Heart left ventricle (tissue), 16 donors: Measurements from ENCODE around the gene IRS1. TPM values are rescaled to one million over a fixed set of nuclear protein-coding genes. Genes with fewer than 3 reads are reported as not detected.
A peak's percentile ranks its signal among the peaks of the same experiment; 100 is the strongest.

Experiments used
- ATAC-seq, 4 donors: fragments of 200-7000 bp; cut with Tn5 transposase; one replicate each; pipeline ENCODE4 v1.9.1; 2020 to 2022; ENCODE audit warnings: moderate library complexity in 4 of 4, mild to moderate bottlenecking in 3 of 4, moderate number of reproducible peaks in 1 of 4
- DNase-seq, 5 donors: peaks; one replicate each; pipeline ENCODE4 v3.0.0-alpha.2; 2020
- H3K27ac ChIP-seq, 12 donors: fragments of 200-600 bp; sonication (generic) in 4 of 12; one replicate each; pipeline versions ENCODE4 v1.5.0 to v1.8.0; 2016 to 2022; ENCODE audit warnings: mild to moderate bottlenecking in 2 of 12
- H3K27me3 ChIP-seq, 9 donors: fragments of 200-600 bp; sonication (generic) in 2 of 9; one replicate each; pipeline versions ENCODE4 v1.5.1 to v1.8.0; 2016 to 2022; ENCODE audit warnings: mild to moderate bottlenecking in 3 of 9
- H3K36me3 ChIP-seq, 9 donors: fragments of 200-600 bp; sonication (generic) in 2 of 9; one replicate each; pipeline versions ENCODE4 v1.5.0 to v1.8.0; 2018 to 2022; ENCODE audit warnings: mild to moderate bottlenecking in 2 of 9
- H3K4me1 ChIP-seq, 12 donors: fragments of 200-600 bp; sonication (generic) in 4 of 12; one replicate each; pipeline versions ENCODE4 v1.5.0 to v1.8.0; 2016 to 2022; ENCODE audit warnings: mild to moderate bottlenecking in 3 of 12
- H3K4me3 ChIP-seq, 12 donors: fragments of 200-600 bp; sonication (generic) in 4 of 12; one replicate each; pipeline versions ENCODE4 v1.5.0 to v1.8.0; 2017 to 2022; ENCODE audit warnings: mild to moderate bottlenecking in 9 of 12, moderate library complexity in 4 of 12
- H3K9me3 ChIP-seq, 12 donors: fragments of 200-600 bp; sonication (generic) in 4 of 12; one replicate each; pipeline versions ENCODE4 v1.5.0 to v1.8.0; 2016 to 2022; ENCODE audit warnings: mild to moderate bottlenecking in 1 of 12
- POLR2A ChIP-seq, 2 donors: fragments of 450-650 bp; IDR thresholded peaks; one replicate each; pipeline ENCODE4 v1.6.1; 2017; ENCODE audit warnings: antibody characterized with exemption in 2 of 2, mild to moderate bottlenecking in 2 of 2, moderate library complexity in 2 of 2
- WGBS, 4 donors: extraction: QIAGEN DNeasy Blood & Tissue Kit in 2 of 4; methylation state at CpG; one replicate each; pipeline versions ENCODE4 v1.1.5 to v1.1.7; 2013 to 2018; 5-methylcytosine and 5-hydroxymethylcytosine counted together
- intact Hi-C, 10 donors: fragments of 100-400 bp; cut with DNase I; formaldehyde crosslinking; loops; one replicate each; pipeline versions ENCODE4 v1.11.1 to v1.14.2; 2022
- polyA plus RNA-seq, 2 donors: library from polyadenylated mRNA; stranded (reverse); fragments of 200-250 nt; gene quantifications; one replicate each; pipeline ENCODE4 v1.2.3, GENCODE V29; 2013
- total RNA-seq, 9 donors: library from RNA; depleted of rRNA in 2 of 9; stranded (reverse); fragments of >200 nt in 2 of 9; fragmentation: NEBNext Ultra II Directional in 3 of 9; extraction: Animal tissue kit (Norgen Biotek cat#: 25700) in 3 of 9; gene quantifications; one replicate each; pipeline versions ENCODE4 v1.1.0 to v1.2.4, GENCODE V29; 2016 to 2023
- TF ChIP-seq, protein P1 (sequence below), 12 donors: fragments of 200-600 bp; sonication (generic) in 4 of 12; IDR thresholded peaks; one replicate each; pipeline versions ENCODE4 v1.5.0 to v1.8.0; 2018 to 2022; ENCODE audit warnings: antibody characterized with exemption in 12 of 12, mild to moderate bottlenecking in 5 of 12
- donor health status: ischemic (EF 13 %, LVEDD 7.1; RV severe dilation, severe dysfunction).
- donor health status: healthy with polysubstance abuse.
- donor health status: DM: no; HTN: yes; CAD: no.
- donor health status: DM: no; HTN: no; CAD: no.
- donor health status: ischemic (EF 25% LVEDD 6.9; RV normal size, moderate dysfunction).
- donor health status: ischemic (EF 25% LVEDD 5.7; RV mildly dilated, moderate dysfunction).
- donor health status: healthy.
- donor health status: DM: yes; HTN: yes; CAD: no.
- donor health status: ischemic (EF 35%, LVEDD 5.7; RV mildly dilated, moderate dysfunction).
- donor health status: nonischemic (EF 11% LVEDD 7.7; RV severe dilation, severe dysfunction).
- donor health status: DM: yes; HTN: yes; CAD: no.
- donor health status: PGD.
- donor health status: ischemic (EF 29% LVEDD 5.4; RV normal size, mild dysfunction).
- donor health status: nonischemic (EF 23%, LVEDD 6.1; RV moderate dilation, normal function).

IRS1 gene
- total and polyA plus RNA-seq, 11 donors: 5.0 to 45.8 (median 15.7) TPM

GRCh38 chr2:226743915-226744314, 55.7 kb downstream of the IRS1 start:
- H3K4me1 ChIP-seq: peaks cover 6 to 65% (median 33%) of the 10 kb centered on the region in 12 donors
- H3K4me3 ChIP-seq: no peak overlapping the region
- peak overlapping the region in 1 of 12 donors; percentile 84 for H3K27ac ChIP-seq
- no peaks in the 10 kb centered on the region for H3K9me3 ChIP-seq
- DNase-seq (no peak), ATAC-seq (no peak)
- TF ChIP-seq POLR2A (IDR thresholded peaks at IDR 0.05): no peak
- H3K36me3 ChIP-seq: peaks cover 0 to under 1% (median 0%) of the 10 kb centered on the region in 9 donors
- H3K27me3 ChIP-seq: no peaks in the 10 kb centered on the region
- 70 to 75% (median 73%) methylated on average over 4 of the region's 4 CpGs for WGBS, 4 donors
- intact Hi-C loops: loop anchor here in 2 of 10 donors (2.0 to 5.0 kb wide), 2 partner anchors 15 to 53 kb away; partner anchors contain the start of gene IRS1 (in 1 of the 2)

DNA sequence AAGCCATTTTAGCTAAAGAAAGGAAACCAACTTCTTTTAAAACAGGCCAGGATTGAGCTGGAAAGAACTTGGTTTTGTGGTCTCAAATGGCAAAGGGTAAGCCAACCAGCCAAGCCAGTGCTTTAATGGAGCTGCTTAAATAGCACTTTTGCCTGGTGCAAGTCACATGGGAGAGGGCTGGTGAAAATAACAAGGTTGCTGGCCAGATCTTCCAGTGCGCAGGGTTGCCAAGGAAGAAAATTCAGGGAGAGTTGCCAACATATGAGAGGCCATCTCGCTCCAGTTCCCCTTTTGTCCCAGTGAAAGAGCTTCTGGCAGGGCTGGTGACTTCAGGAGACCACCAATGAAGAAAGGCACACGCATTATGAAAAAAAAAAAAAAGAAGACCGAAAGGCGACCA, 57.3 kb downstream of the IRS1 start:
- H3K36me3 ChIP-seq: no peaks in the 10 kb centered on the region
- TF ChIP-seq POLR2A (IDR thresholded peaks at IDR 0.05): no peak
- TF ChIP-seq, protein P1, sequence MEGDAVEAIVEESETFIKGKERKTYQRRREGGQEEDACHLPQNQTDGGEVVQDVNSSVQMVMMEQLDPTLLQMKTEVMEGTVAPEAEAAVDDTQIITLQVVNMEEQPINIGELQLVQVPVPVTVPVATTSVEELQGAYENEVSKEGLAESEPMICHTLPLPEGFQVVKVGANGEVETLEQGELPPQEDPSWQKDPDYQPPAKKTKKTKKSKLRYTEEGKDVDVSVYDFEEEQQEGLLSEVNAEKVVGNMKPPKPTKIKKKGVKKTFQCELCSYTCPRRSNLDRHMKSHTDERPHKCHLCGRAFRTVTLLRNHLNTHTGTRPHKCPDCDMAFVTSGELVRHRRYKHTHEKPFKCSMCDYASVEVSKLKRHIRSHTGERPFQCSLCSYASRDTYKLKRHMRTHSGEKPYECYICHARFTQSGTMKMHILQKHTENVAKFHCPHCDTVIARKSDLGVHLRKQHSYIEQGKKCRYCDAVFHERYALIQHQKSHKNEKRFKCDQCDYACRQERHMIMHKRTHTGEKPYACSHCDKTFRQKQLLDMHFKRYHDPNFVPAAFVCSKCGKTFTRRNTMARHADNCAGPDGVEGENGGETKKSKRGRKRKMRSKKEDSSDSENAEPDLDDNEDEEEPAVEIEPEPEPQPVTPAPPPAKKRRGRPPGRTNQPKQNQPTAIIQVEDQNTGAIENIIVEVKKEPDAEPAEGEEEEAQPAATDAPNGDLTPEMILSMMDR (IDR thresholded peaks at IDR 0.05): no peak
- intact Hi-C loops: loop anchor here in 2 of 10 donors (2.0 to 5.0 kb wide), 2 partner anchors 16 to 55 kb away; partner anchors contain the start of gene IRS1 (in 1 of the 2)
- no peak overlapping the region for H3K4me3 ChIP-seq
- peak overlapping the region; percentile 58 to 88 (median 74) for H3K27ac ChIP-seq
- WGBS, 4 donors: 23 to 38% (median 32%) methylated on average over 5 of the region's 5 CpGs
- ATAC-seq: peak; percentile 84 to 92 (median 89)
- DNase-seq: peak in 4 of 5 donors; percentile 61 to 73 (median 64)
- H3K4me1 ChIP-seq: peaks cover 8 to 77% (median 41%) of the 10 kb centered on the region in 12 donors
- H3K27me3 ChIP-seq: no peaks in the 10 kb centered on the region
- no peaks in the 10 kb centered on the region for H3K9me3 ChIP-seq

DNA sequence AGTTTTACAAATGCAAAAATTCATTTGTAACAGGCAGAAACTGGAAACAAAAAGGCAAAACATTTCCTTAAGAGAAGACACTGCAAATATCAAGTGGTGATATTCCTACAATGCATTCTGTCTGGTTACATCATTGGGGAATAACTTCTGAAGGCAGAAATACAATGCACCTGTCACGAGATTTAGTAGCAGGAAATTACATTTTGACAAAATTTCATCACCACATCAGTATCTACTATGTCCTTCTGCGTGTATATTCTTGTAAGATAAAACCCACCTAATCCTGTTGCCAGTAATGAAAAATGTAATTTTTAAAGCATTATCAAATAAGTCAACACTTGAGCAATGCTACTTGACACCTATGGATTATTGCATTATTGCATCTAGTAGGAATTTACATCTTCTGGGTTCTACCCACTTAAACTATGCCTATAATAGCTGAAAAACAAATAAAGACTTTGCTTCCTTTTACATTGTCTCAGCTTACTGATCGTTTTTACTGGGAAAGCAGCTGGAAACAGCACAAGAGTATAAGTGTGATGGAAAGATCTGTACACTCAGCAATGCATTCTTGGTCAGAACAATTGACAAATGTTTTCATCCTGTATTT, 59.5 kb downstream of the IRS1 start:
- Histone ChIP-seq H3K27me3 (no peaks in the 10 kb centered on the region), H3K4me1 (peaks cover 8 to 67% (median 37%) of the 10 kb centered on the region in 12 donors), H3K4me3 (no peak overlapping the region), H3K9me3 (no peaks in the 10 kb centered on the region), H3K27ac (peak overlapping the region in 10 of 12 donors; percentile 0 to 83 (median 65)), H3K36me3 (peaks cover 0 to 8% (median 0%) of the 10 kb centered on the region in 9 donors)
- no peak for DNase-seq
- TF ChIP-seq, protein P1 (IDR thresholded peaks at IDR 0.05): no peak
- no peak for TF ChIP-seq POLR2A (IDR thresholded peaks at IDR 0.05)
- intact Hi-C loops: loop anchor here in 1 of 10 donors (5.0 kb wide), 1 partner anchor 57 kb away; the partner anchor contains the start of gene IRS1
- no peak for ATAC-seq
- 48 to 52% (median 51%) methylated on average over 3 of the region's 3 CpGs for WGBS, 4 donors

GRCh38 chr2:226739545-226740030, 60.0 kb downstream of the IRS1 start:
- Histone ChIP-seq H3K4me3 (no peak overlapping the region), H3K27ac (peak overlapping the region; percentile 11 to 83 (median 61)), H3K9me3 (no peaks in the 10 kb centered on the region), H3K27me3 (no peaks in the 10 kb centered on the region), H3K36me3 (peaks cover 0 to 8% (median 0%) of the 10 kb centered on the region in 9 donors), H3K4me1 (peaks cover 8 to 65% (median 38%) of the 10 kb centered on the region in 12 donors)
- DNase-seq: no peak
- intact Hi-C loops: loop anchor here in 5 of 10 donors (5.0 to 10.0 kb wide), 4 partner anchors 53 to 525 kb away; partner anchors contain the start of gene IRS1 (in 2 of the 5)
- TF ChIP-seq POLR2A (IDR thresholded peaks at IDR 0.05): no peak
- TF ChIP-seq, protein P1 (IDR thresholded peaks at IDR 0.05): no peak
- ATAC-seq: peak in 3 of 4 donors; percentile 10 to 21 (median 17)
- 57 to 62% (median 60%) methylated on average over 6 of the region's 6 CpGs for WGBS, 4 donors
